ENCODE results near the gene GTF2IRD1. TPM values are rescaled to one million over a fixed set of nuclear protein-coding genes. Genes with fewer than 3 reads are reported as not detected.
"Not testable (repeated sequence)": the region's sequence is repeated elsewhere in the genome, so short reads cannot be mapped to it uniquely, and the experiment has no call there.

The GTF2IRD1 gene
- total and polyA plus RNA-seq, 5 donors = 10.6 to 29.9 (median 20.6) TPM

- 52% methylated on average over 12 of the region's 12 CpGs for WGBS
- intact Hi-C loops (cut with DNase I) = no loop called here
- H3K9me3 ChIP-seq (ENCODE audit: control insufficient read depth, low read length) = no peaks in the 10 kb centered on the region
- H3K27ac ChIP-seq (ENCODE audit: low read length) = no peak overlapping the region
- no peak overlapping the region for H3K4me3 ChIP-seq (ENCODE audit: low read length)
- H3K4me1 ChIP-seq (ENCODE audit: control insufficient read depth, insufficient read depth, low read length) = no peaks in the 10 kb centered on the region
- H3K27me3 ChIP-seq (ENCODE audit: control insufficient read depth, insufficient read depth) = no peaks in the 10 kb centered on the region
- peak in 1 of 3 donors; percentile 25 for DNase-seq
- peak; percentile 65 to 67 for ATAC-seq
Observed at GRCh38 chr7:74430961-74431466, 22.7 kb upstream of the GTF2IRD1 start.

GRCh38 chr7:74437291-74437571, 16.5 kb upstream of the GTF2IRD1 start:
- H3K27me3 ChIP-seq (ENCODE audit: control insufficient read depth, insufficient read depth); DNase-seq; H3K9me3 ChIP-seq (ENCODE audit: control insufficient read depth, low read length); intact Hi-C loops (cut with DNase I); H3K4me1 ChIP-seq (ENCODE audit: control insufficient read depth, insufficient read depth, low read length); H3K4me3 ChIP-seq (ENCODE audit: low read length); H3K27ac ChIP-seq (ENCODE audit: low read length); ATAC-seq: not testable (repeated sequence)
- 95% methylated on average over 1 of the region's 1 CpG for WGBS

GRCh38 chr7:74438327-74438726, 15.4 kb upstream of the GTF2IRD1 start:
- no peak overlapping the region for H3K27ac ChIP-seq (ENCODE audit: low read length)
- H3K4me3 ChIP-seq (ENCODE audit: low read length) = no peak overlapping the region
- intact Hi-C loops (cut with DNase I) = no loop called here
- no peaks in the 10 kb centered on the region for H3K4me1 ChIP-seq (ENCODE audit: control insufficient read depth, insufficient read depth, low read length)
- H3K27me3 ChIP-seq (ENCODE audit: control insufficient read depth, insufficient read depth) = no peaks in the 10 kb centered on the region
- no peak for ATAC-seq
- no peaks in the 10 kb centered on the region for H3K9me3 ChIP-seq (ENCODE audit: control insufficient read depth, low read length)
- DNase-seq = no peak
- 99% methylated on average over 2 of the region's 2 CpGs for WGBS

- H3K4me1 ChIP-seq (ENCODE audit: control insufficient read depth, insufficient read depth, low read length) = no peaks in the 10 kb centered on the region
- peak in 1 of 3 donors; percentile 5 for DNase-seq
Observed at GRCh38 chr7:74439541-74439940, 14.2 kb upstream of the GTF2IRD1 start.

GRCh38 chr7:74440143-74440542, 13.6 kb upstream of the GTF2IRD1 start:
- intact Hi-C loops (cut with DNase I) = loop anchor here in 1 of 4 donors (10.0 kb wide), 1 partner anchor 125 kb away; no protein-coding TSS in a partner anchor
- 99% methylated on average over 3 of the region's 3 CpGs for WGBS
- not testable (repeated sequence) for H3K27me3 ChIP-seq (ENCODE audit: control insufficient read depth, insufficient read depth); H3K9me3 ChIP-seq (ENCODE audit: control insufficient read depth, low read length); ATAC-seq; H3K27ac ChIP-seq (ENCODE audit: low read length); H3K4me3 ChIP-seq (ENCODE audit: low read length); H3K4me1 ChIP-seq (ENCODE audit: control insufficient read depth, insufficient read depth, low read length)
- DNase-seq = peak in 1 of 3 donors; percentile 32

More at GRCh38 chr7:74439541-74439940, 14.2 kb upstream of the GTF2IRD1 start:
- 91% methylated on average over 4 of the region's 4 CpGs for WGBS
- Histone ChIP-seq H3K27ac (ENCODE audit: low read length) (no peak overlapping the region), H3K4me3 (ENCODE audit: low read length) (no peak overlapping the region), H3K27me3 (ENCODE audit: control insufficient read depth, insufficient read depth) (no peaks in the 10 kb centered on the region), H3K9me3 (ENCODE audit: control insufficient read depth, low read length) (no peaks in the 10 kb centered on the region)
- ATAC-seq = no peak
- intact Hi-C loops (cut with DNase I) = no loop called here

- 66% methylated on average over 10 of the region's 10 CpGs for WGBS
- ATAC-seq (no peak), DNase-seq (peak in 1 of 3 donors; percentile 12)
- H3K4me3 ChIP-seq (ENCODE audit: low read length) = no peak overlapping the region
- intact Hi-C loops (cut with DNase I) = loop anchor here in 1 of 4 donors (10.0 kb wide), 1 partner anchor 123 kb away; no protein-coding TSS in a partner anchor
- H3K4me1 ChIP-seq (ENCODE audit: control insufficient read depth, insufficient read depth, low read length) = no peaks in the 10 kb centered on the region
- H3K27me3 ChIP-seq (ENCODE audit: control insufficient read depth, insufficient read depth) = no peaks in the 10 kb centered on the region
- no peak overlapping the region for H3K27ac ChIP-seq (ENCODE audit: low read length)
- no peaks in the 10 kb centered on the region for H3K9me3 ChIP-seq (ENCODE audit: control insufficient read depth, low read length)
Observed at GRCh38 chr7:74441801-74442200, 11.9 kb upstream of the GTF2IRD1 start.

- Histone ChIP-seq H3K9me3 (ENCODE audit: control insufficient read depth, low read length) (no peaks in the 10 kb centered on the region), H3K27ac (ENCODE audit: low read length) (no peak overlapping the region), H3K4me3 (ENCODE audit: low read length) (no peak overlapping the region), H3K4me1 (ENCODE audit: control insufficient read depth, insufficient read depth, low read length) (no peaks in the 10 kb centered on the region), H3K27me3 (ENCODE audit: control insufficient read depth, insufficient read depth) (no peaks in the 10 kb centered on the region)
- intact Hi-C loops (cut with DNase I) = loop anchor here in 1 of 4 donors (10.0 kb wide), 1 partner anchor 121 kb away; no protein-coding TSS in a partner anchor
- DNase-seq (no peak), ATAC-seq (no peak)
- 66% methylated on average over 21 of the region's 21 CpGs for WGBS
Observed at GRCh38 chr7:74443543-74444247, 10.0 kb upstream of the GTF2IRD1 start.

GRCh38 chr7:74449144-74449543, 4.6 kb upstream of the GTF2IRD1 start:
- ATAC-seq = no peak
- no peak overlapping the region for H3K4me3 ChIP-seq (ENCODE audit: low read length)
- no peaks in the 10 kb centered on the region for H3K27me3 ChIP-seq (ENCODE audit: control insufficient read depth, insufficient read depth)
- no peak for DNase-seq
- H3K27ac ChIP-seq (ENCODE audit: low read length) = no peak overlapping the region
- WGBS = 93% methylated on average over 4 of the region's 4 CpGs
- no peaks in the 10 kb centered on the region for H3K9me3 ChIP-seq (ENCODE audit: control insufficient read depth, low read length)
- intact Hi-C loops (cut with DNase I) = loop anchor here in 2 of 4 donors (5.0 to 10.0 kb wide), 2 partner anchors 116 to 118 kb away; no protein-coding TSS in a partner anchor
- H3K4me1 ChIP-seq (ENCODE audit: control insufficient read depth, insufficient read depth, low read length) = no peaks in the 10 kb centered on the region

GRCh38 chr7:74449809-74450397, 3.8 kb upstream of the GTF2IRD1 start:
- 68% methylated on average over 15 of the region's 15 CpGs for WGBS
- ATAC-seq = peak; percentile 28 to 32
- peak in 1 of 3 donors; percentile 63 for DNase-seq
- H3K9me3 ChIP-seq (ENCODE audit: control insufficient read depth, low read length) = no peaks in the 10 kb centered on the region
- no peak overlapping the region for H3K27ac ChIP-seq (ENCODE audit: low read length)
- intact Hi-C loops (cut with DNase I) = loop anchor here (5.0 to 10.0 kb wide), 3 partner anchors 115 to 205 kb away; partner anchors contain the start of gene GTF2I (in 1 of the 4)
- H3K4me1 ChIP-seq (ENCODE audit: control insufficient read depth, insufficient read depth, low read length) = no peaks in the 10 kb centered on the region
- H3K4me3 ChIP-seq (ENCODE audit: low read length) = no peak overlapping the region
- no peaks in the 10 kb centered on the region for H3K27me3 ChIP-seq (ENCODE audit: control insufficient read depth, insufficient read depth)

- H3K27me3 ChIP-seq (ENCODE audit: control insufficient read depth, insufficient read depth) = no peaks in the 10 kb centered on the region
- peak overlapping the region; percentile 97 for H3K4me3 ChIP-seq (ENCODE audit: low read length)
- intact Hi-C loops (cut with DNase I) = loop anchor here in 2 of 4 donors (10.0 kb wide), 2 partner anchors 112 to 202 kb away; partner anchors contain the start of gene GTF2I (in 1 of the 2)
- H3K4me1 ChIP-seq (ENCODE audit: control insufficient read depth, insufficient read depth, low read length) = no peaks in the 10 kb centered on the region
- WGBS = 37% methylated on average over 15 of the region's 15 CpGs
- ATAC-seq (peak in 1 of 2 donors; percentile 19), DNase-seq (peak in 1 of 3 donors; percentile 67)
- H3K27ac ChIP-seq (ENCODE audit: low read length) = no peak overlapping the region
- H3K9me3 ChIP-seq (ENCODE audit: control insufficient read depth, low read length) = no peaks in the 10 kb centered on the region
Observed at GRCh38 chr7:74452748-74453321, 871 bp upstream of the GTF2IRD1 start.
